MM.1S (cell line): ENCODE measurements around the gene FARSB.
"Not testable (repeated sequence)": the region's sequence is repeated elsewhere in the genome, so short reads cannot be mapped to it uniquely, and the experiment has no call there.

Experiments used
- EZH2 ChIP-seq: fragments of 300-600 bp; sonication (generic); optimal IDR thresholded peaks from 2 replicates; pipeline ENCODE3; 2017; ENCODE audit warnings: low read depth, mild to moderate bottlenecking, antibody characterized with exemption, low read length, mixed read lengths
- EZH2phosphoT487 ChIP-seq: fragments of 300-600 bp; sonication (generic); IDR thresholded peaks from 2 replicates; pipeline ENCODE4 v1.6.1; 2018; ENCODE audit warnings: antibody characterized with exemption, low read length
- TF ChIP-seq, protein P1 (sequence below): fragments of 300-600 bp; sonication (generic); IDR thresholded peaks from 2 replicates; pipeline ENCODE4 v1.5.1; 2016; ENCODE audit warnings: antibody characterized with exemption, low read length, mixed read lengths

DNA sequence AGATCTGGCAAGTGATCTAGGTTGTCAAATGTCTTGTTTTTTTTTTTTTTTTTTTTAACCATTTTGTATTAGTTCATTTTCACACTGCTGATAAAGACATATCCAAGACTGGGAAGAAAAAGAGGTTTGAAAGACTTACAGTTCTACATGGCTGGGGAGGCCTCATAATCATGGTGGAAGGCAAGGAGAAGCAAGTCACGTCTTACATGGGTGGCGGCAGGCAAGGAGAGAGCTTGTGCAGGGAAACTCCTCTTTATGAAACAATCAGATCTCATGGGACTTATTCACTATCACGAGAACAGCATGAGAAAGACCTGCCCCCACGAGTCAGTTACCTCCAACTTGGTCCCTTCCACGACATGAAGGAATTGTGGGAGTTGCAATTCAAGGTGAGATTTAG, 37.5 kb upstream of the FARSB start:
- TF ChIP-seq, protein P1, sequence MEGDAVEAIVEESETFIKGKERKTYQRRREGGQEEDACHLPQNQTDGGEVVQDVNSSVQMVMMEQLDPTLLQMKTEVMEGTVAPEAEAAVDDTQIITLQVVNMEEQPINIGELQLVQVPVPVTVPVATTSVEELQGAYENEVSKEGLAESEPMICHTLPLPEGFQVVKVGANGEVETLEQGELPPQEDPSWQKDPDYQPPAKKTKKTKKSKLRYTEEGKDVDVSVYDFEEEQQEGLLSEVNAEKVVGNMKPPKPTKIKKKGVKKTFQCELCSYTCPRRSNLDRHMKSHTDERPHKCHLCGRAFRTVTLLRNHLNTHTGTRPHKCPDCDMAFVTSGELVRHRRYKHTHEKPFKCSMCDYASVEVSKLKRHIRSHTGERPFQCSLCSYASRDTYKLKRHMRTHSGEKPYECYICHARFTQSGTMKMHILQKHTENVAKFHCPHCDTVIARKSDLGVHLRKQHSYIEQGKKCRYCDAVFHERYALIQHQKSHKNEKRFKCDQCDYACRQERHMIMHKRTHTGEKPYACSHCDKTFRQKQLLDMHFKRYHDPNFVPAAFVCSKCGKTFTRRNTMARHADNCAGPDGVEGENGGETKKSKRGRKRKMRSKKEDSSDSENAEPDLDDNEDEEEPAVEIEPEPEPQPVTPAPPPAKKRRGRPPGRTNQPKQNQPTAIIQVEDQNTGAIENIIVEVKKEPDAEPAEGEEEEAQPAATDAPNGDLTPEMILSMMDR = not testable (repeated sequence)
- TF ChIP-seq EZH2phosphoT487, EZH2: not testable (repeated sequence)
